ENCODE data around the gene PBX1.
A peak's percentile ranks its signal among the peaks of the same experiment; 100 is the strongest.

The PBX1 gene

GRCh38 chr1:164624400-164624799 is 65.4 kb downstream of the PBX1 start:
- no peaks in the 10 kb centered on the region for H3K9me3 ChIP-seq (ENCODE audit: control insufficient read depth, low read depth, low read length)
- H3K4me1 ChIP-seq (ENCODE audit: control insufficient read depth, low read depth, low read length): peaks cover 23% of the 10 kb centered on the region
- H3K4me3 ChIP-seq (ENCODE audit: low read length): no peak overlapping the region
- no peak overlapping the region for H3K27ac ChIP-seq (ENCODE audit: low read length)
- H3K27me3 ChIP-seq (ENCODE audit: control insufficient read depth, insufficient read depth, low read length): no peaks in the 10 kb centered on the region
- H3K9ac ChIP-seq (ENCODE audit: low read length): no peak overlapping the region
- H3K36me3 ChIP-seq (ENCODE audit: control insufficient read depth, low read depth, low read length): peaks cover 10% of the 10 kb centered on the region

DNA sequence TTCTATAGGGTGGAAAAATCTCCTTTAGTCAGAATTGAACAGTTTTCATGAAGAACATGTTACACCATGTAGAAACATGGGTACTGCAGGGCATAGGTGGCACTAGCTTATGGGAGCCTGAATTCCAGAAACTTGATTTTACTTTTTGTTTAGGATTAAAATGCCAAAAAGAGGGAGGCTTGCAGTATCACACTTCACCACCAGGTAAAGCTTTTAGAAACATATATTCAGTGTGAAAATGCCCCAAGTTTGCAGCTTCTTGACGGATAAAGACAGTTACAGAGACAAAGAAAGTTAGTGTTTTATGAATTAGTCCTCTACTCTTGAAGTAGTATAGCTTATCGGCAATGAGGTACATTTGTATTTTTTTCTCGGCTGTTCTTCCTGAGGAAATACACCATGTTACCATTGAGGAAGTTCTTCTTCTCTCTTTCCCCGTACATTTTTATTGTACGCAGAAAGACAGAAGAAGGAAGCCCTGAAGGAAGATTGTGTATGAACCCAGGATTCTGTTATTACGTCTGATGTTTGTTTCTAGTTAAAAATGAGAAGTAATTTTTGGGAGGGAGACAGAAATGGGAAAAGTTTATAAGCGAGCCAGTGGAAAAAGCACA is 66.1 kb downstream of the PBX1 start:
- H3K27me3 ChIP-seq (ENCODE audit: control insufficient read depth, insufficient read depth, low read length): no peaks in the 10 kb centered on the region
- H3K9me3 ChIP-seq (ENCODE audit: control insufficient read depth, low read depth, low read length): no peaks in the 10 kb centered on the region
- peaks cover 22% of the 10 kb centered on the region for H3K4me1 ChIP-seq (ENCODE audit: control insufficient read depth, low read depth, low read length)
- H3K27ac ChIP-seq (ENCODE audit: low read length): no peak overlapping the region
- H3K36me3 ChIP-seq (ENCODE audit: control insufficient read depth, low read depth, low read length): peaks cover 10% of the 10 kb centered on the region
- H3K4me3 ChIP-seq (ENCODE audit: low read length): no peak overlapping the region
- H3K9ac ChIP-seq (ENCODE audit: low read length): no peak overlapping the region

DNA sequence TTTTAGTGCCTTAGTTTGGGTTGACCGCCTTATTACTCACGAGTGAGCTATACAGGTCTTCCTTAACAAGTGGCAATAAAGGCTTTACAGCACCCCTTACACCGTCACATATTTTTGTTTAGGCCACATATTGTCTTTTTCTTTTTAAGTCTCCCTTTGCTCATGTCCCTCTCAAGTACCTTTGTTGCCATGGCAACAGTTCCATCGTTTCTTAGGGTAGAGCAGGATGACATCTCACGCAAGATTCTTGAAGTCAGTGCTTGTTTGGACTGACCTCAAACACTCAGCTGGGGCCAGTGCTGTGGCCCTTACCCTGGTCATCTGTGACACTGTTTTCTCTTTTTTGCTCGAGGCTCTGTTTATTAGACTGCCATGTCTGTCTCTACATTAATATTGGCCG is 69.8 kb downstream of the PBX1 start:
- H3K9me3 ChIP-seq (ENCODE audit: control insufficient read depth, low read depth, low read length): no peaks in the 10 kb centered on the region
- H3K27ac ChIP-seq (ENCODE audit: low read length): no peak overlapping the region
- H3K27me3 ChIP-seq (ENCODE audit: control insufficient read depth, insufficient read depth, low read length): no peaks in the 10 kb centered on the region
- H3K9ac ChIP-seq (ENCODE audit: low read length): no peak overlapping the region
- peaks cover 17% of the 10 kb centered on the region for H3K4me1 ChIP-seq (ENCODE audit: control insufficient read depth, low read depth, low read length)
- peaks cover 10% of the 10 kb centered on the region for H3K36me3 ChIP-seq (ENCODE audit: control insufficient read depth, low read depth, low read length)
- no peak overlapping the region for H3K4me3 ChIP-seq (ENCODE audit: low read length)

- H3K9me3 ChIP-seq (ENCODE audit: control insufficient read depth, low read depth, low read length): no peaks in the 10 kb centered on the region
- no peak overlapping the region for H3K9ac ChIP-seq (ENCODE audit: low read length)
- H3K27ac ChIP-seq (ENCODE audit: low read length): no peak overlapping the region
- H3K36me3 ChIP-seq (ENCODE audit: control insufficient read depth, low read depth, low read length): peaks cover 10% of the 10 kb centered on the region
- no peaks in the 10 kb centered on the region for H3K27me3 ChIP-seq (ENCODE audit: control insufficient read depth, insufficient read depth, low read length)
- H3K4me1 ChIP-seq (ENCODE audit: control insufficient read depth, low read depth, low read length): peaks cover 22% of the 10 kb centered on the region
- H3K4me3 ChIP-seq (ENCODE audit: low read length): no peak overlapping the region
These were observed 71.0 kb downstream of the PBX1 start for GRCh38 chr1:164629971-164630370.

DNA sequence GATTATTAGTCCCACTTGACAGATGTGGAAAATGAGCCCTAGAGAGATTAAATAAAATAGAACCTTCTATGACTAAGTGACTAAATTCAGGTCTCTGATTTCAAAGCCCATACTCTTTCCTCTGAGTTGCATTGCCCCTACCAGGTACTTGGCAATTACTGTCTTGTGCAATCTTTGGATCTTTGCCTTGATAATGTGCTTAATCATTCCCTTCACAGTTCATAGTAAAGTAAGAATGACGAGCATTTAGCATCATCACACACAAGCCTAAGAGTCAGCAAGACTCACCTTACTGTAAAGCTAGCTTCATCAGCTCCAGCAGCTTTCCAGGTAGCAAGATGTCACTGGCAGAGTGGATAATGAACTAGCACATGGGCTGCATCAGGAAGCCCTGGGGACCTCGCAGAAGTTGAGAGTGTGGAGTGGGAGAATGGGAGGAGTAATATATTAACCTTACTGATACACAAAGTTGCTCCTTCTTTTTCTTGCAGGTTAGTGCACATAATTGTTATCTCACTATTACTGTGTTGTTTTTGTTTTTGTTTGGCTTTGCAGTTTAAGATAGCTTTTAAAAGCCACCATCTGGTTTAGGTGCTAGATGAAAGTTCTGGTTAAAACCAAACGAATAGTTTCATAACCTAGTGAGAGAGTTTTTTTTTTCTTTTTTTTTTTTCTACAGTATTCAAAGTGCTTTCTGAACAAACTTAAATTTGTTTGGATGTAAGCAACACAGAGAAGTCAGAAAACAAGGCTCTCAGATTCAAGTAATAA is 71.8 kb downstream of the PBX1 start:
- Histone ChIP-seq H3K9ac (ENCODE audit: low read length) (no peak overlapping the region), H3K36me3 (ENCODE audit: control insufficient read depth, low read depth, low read length) (peaks cover 10% of the 10 kb centered on the region), H3K9me3 (ENCODE audit: control insufficient read depth, low read depth, low read length) (no peaks in the 10 kb centered on the region), H3K27ac (ENCODE audit: low read length) (no peak overlapping the region), H3K27me3 (ENCODE audit: control insufficient read depth, insufficient read depth, low read length) (no peaks in the 10 kb centered on the region), H3K4me1 (ENCODE audit: control insufficient read depth, low read depth, low read length) (peaks cover 23% of the 10 kb centered on the region), H3K4me3 (ENCODE audit: low read length) (no peak overlapping the region)

GRCh38 chr1:164631751-164632150 is 72.8 kb downstream of the PBX1 start:
- H3K36me3 ChIP-seq (ENCODE audit: control insufficient read depth, low read depth, low read length): peaks cover 6% of the 10 kb centered on the region
- H3K9ac ChIP-seq (ENCODE audit: low read length): no peak overlapping the region
- H3K27me3 ChIP-seq (ENCODE audit: control insufficient read depth, insufficient read depth, low read length): no peaks in the 10 kb centered on the region
- H3K4me1 ChIP-seq (ENCODE audit: control insufficient read depth, low read depth, low read length): peaks cover 32% of the 10 kb centered on the region
- no peak overlapping the region for H3K27ac ChIP-seq (ENCODE audit: low read length)
- H3K9me3 ChIP-seq (ENCODE audit: control insufficient read depth, low read depth, low read length): no peaks in the 10 kb centered on the region
- H3K4me3 ChIP-seq (ENCODE audit: low read length): no peak overlapping the region

GRCh38 chr1:164633997-164634396 is 75.0 kb downstream of the PBX1 start:
- H3K9ac ChIP-seq (ENCODE audit: low read length): no peak overlapping the region
- peak overlapping the region; percentile 63 for H3K27ac ChIP-seq (ENCODE audit: low read length)
- no peaks in the 10 kb centered on the region for H3K36me3 ChIP-seq (ENCODE audit: control insufficient read depth, low read depth, low read length)
- H3K9me3 ChIP-seq (ENCODE audit: control insufficient read depth, low read depth, low read length): no peaks in the 10 kb centered on the region
- H3K4me1 ChIP-seq (ENCODE audit: control insufficient read depth, low read depth, low read length): peaks cover 52% of the 10 kb centered on the region
- no peak overlapping the region for H3K4me3 ChIP-seq (ENCODE audit: low read length)
- no peaks in the 10 kb centered on the region for H3K27me3 ChIP-seq (ENCODE audit: control insufficient read depth, insufficient read depth, low read length)

- Histone ChIP-seq H3K27ac (ENCODE audit: low read length) (peak overlapping the region; percentile 63), H3K9me3 (ENCODE audit: control insufficient read depth, low read depth, low read length) (no peaks in the 10 kb centered on the region), H3K9ac (ENCODE audit: low read length) (peak overlapping the region; percentile 25), H3K27me3 (ENCODE audit: control insufficient read depth, insufficient read depth, low read length) (no peaks in the 10 kb centered on the region), H3K4me3 (ENCODE audit: low read length) (peak overlapping the region; percentile 46), H3K4me1 (ENCODE audit: control insufficient read depth, low read depth, low read length) (peaks cover 53% of the 10 kb centered on the region), H3K36me3 (ENCODE audit: control insufficient read depth, low read depth, low read length) (no peaks in the 10 kb centered on the region)
These were observed 76.2 kb downstream of the PBX1 start for GRCh38 chr1:164635059-164635802.

DNA sequence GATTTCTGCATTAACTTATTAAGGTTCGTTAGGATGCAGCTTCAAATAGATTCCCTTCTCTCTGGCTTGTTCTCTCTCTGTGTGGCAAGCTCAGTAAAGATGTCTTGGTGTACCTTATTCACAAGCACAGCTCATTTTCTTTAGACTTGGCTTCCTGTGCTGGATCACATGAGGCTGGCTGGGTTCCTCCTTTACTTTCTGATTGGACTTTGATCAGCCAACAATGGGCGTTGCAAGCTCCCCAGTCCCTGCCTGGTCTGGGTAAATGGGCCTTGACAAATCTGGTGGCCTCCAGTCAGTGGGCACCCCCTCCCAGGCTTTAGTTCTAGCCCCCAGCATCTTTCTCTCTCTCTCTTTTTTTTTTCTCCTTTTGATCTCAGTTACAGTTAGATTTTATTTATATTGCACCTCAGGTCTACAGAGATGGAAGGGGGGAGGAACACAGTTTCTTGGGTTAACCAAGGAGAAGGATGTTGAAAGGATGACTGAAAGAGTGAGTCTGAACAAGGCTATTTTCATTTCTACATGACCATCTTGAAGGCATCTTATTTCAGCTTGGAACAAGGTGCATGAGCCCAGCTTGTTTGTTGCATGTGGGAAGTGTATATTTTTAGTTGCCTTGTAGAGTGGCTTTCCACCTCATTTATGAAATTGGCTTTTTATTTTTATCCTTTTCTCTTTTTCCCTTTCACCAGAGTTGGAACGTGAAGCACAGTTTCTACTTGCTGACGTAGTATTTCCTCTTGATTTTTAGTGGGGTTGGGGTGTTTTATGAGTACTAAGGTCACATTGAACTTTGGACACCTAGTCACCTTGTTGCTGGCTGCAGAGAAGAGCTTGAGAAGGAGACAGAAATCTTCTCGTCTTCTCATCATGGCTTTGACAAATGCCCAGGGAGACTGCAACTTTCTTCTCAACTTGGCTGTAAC is 77.1 kb downstream of the PBX1 start:
- Histone ChIP-seq H3K4me3 (ENCODE audit: low read length) (peak overlapping the region; percentile 46), H3K36me3 (ENCODE audit: control insufficient read depth, low read depth, low read length) (no peaks in the 10 kb centered on the region), H3K9ac (ENCODE audit: low read length) (peak overlapping the region; percentile 25), H3K27ac (ENCODE audit: low read length) (peak overlapping the region; percentile 63), H3K9me3 (ENCODE audit: control insufficient read depth, low read depth, low read length) (no peaks in the 10 kb centered on the region), H3K27me3 (ENCODE audit: control insufficient read depth, insufficient read depth, low read length) (no peaks in the 10 kb centered on the region), H3K4me1 (ENCODE audit: control insufficient read depth, low read depth, low read length) (peaks cover 53% of the 10 kb centered on the region)

- no peak overlapping the region for H3K4me3 ChIP-seq (ENCODE audit: low read length)
- H3K9me3 ChIP-seq (ENCODE audit: control insufficient read depth, low read depth, low read length): no peaks in the 10 kb centered on the region
- H3K27ac ChIP-seq (ENCODE audit: low read length): no peak overlapping the region
- H3K27me3 ChIP-seq (ENCODE audit: control insufficient read depth, insufficient read depth, low read length): no peaks in the 10 kb centered on the region
- H3K4me1 ChIP-seq (ENCODE audit: control insufficient read depth, low read depth, low read length): peaks cover 53% of the 10 kb centered on the region
- peaks cover under 1% of the 10 kb centered on the region for H3K36me3 ChIP-seq (ENCODE audit: control insufficient read depth, low read depth, low read length)
- H3K9ac ChIP-seq (ENCODE audit: low read length): no peak overlapping the region
These were observed 77.8 kb downstream of the PBX1 start for GRCh38 chr1:164636757-164637156.

Measured in iPS-18a (cell line).